HG02981 (cell line): ENCODE data around the gene VMP1.
"Not testable (repeated sequence)": the region's sequence is repeated elsewhere in the genome, so short reads cannot be mapped to it uniquely, and the experiment has no call there.

ENCODE experiments used
- ATAC-seq: cut with Tn5 transposase; IDR thresholded peaks from one replicate; pipeline ENCODE4 v1.9.1; 2021; ENCODE audit warnings: mild to moderate bottlenecking, moderate library complexity; ENCODE audit not compliant: unreplicated experiment

Gene VMP1

DNA sequence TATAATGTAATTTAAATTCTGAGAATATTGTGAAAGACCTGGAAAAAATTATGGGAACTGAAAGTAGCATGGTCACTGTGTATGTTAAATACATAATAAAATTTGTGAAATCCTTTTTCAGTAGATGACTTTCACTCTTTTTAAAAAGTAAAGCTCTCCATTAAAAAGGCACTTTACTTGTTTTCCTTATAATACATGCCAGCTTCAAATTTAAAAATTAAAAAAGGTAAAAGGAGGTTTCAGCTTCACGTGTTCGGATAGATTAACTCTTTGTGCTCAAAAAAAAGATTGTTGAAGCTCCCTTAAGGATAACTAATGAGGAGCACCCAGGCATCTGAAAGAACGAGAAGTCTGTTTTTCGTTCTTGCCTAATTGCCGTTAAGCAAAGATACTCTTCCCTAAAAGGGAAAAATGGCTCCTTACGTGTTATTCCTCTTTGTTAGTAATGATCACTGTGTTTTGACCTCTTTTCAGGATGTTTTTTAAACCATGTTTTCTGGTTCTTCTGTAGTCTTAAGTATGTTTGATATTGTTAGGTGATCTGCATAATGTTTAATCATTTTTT lies 97.5 kb downstream of the VMP1 start:
- ATAC-seq, result no peak

DNA sequence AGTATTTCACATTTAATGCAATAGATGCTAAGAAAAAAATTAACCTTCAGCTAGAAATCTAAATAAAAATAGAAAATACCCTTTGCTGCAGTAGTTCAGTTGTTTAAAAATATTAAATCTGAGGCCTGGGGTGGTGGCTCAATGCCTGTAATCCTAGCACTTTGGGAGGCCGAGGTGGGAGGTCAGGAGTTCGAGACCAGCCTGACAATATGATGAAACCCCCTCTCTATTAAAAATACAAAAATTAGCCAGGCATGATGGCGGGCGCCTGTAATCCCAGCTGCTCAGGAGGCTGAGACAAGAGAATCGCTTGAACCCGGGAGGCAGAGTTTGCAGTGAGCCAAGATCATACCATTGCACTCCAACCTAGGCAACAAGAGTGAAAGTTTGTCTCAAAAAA lies 98.9 kb downstream of the VMP1 start:
- not testable (repeated sequence) for ATAC-seq

DNA sequence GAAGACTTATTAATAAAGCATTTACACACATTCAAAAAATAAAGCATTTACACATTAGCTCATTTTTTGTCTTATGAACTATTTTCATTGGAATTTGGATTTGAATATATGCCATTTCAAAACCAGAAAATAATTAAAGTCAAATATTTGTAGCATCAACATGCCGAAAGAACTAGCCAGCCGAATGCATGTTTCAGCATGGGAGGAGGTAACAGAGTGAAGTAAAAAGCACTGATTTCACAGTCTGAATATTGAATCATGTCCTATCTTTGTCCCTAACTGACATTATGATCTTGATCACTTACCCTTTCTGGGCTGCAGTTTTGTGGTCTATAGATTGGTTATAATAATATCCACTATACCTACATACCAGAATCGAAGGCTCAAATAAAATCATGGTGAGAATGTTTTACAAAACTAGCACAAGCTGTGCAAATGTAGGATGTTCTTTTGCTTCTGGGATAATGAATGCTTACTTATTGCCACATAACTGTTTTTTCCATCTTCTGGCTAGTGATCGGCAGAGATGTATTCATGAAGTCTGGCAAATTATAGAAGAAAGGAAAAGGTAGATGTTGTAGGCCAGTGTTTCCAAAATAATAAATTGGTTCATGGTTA lies 100.5 kb downstream of the VMP1 start:
- ATAC-seq, result no peak

DNA sequence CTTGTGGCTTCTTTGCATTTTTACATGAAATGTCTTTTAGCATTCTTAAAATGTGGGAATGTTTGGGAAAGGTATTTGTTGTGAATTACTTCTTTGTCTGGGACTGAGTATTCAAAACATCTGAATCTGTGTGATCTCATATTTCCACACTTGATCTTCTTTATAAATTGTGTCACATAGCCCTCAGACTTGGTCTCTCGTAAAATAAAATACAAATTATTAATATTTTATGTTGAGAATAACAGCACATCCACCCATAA lies 103.4 kb downstream of the VMP1 start:
- no peak for ATAC-seq

DNA sequence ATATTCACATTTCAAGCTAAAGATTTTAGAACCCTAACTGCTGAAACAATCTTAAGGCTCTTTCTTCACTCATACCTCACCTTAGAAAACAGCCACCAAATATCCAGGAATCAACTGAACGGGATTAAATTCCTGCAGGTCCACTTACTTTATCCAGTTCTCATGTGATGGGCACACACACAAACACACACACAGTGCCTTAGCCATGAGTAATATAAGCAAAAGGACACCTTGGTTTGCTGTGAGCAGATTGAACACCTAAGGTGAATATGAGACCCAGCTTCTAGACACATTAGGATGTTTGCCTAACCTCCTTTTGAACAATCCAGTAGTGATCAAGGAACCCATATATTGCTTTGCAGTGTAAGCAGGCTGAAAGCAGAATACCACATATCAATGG lies 103.8 kb downstream of the VMP1 start:
- no peak for ATAC-seq

DNA sequence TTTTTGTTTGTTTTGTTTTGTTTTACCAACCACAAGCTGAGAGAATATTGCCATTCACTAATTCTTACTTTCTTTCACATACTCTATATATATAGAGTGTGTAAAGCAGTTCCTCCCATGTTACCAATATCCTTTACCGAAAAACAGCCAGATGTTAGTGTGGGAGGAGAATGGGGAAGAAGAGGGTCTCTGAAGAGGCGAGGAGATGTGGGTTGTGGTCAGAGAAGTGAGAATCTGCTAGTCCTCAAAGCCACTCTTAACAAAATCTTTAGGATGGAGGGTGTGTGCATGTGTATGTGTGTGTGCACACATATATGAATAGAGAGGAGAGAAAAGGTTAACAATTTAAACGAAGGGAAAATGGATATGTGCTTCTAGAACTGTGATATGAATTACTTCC lies 104.7 kb downstream of the VMP1 start:
- ATAC-seq, result no peak

DNA sequence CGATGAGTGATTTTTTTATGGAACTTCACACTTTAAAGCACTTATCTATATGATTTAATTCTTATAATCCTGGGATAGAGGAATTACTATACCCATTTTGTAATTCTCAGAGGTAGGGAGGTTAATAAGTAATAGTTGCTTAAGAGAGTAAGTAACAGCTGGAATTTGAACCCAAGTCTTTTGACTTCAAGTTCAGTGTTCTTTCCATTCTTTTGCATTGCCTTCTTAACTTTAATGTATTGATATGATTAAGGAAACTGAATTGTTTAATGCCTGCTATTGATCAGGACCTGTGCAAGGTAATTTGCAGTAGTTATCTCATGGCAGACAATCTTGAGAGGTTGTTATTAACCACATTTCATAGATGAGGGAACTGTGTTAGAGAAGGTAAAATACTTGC lies 106.8 kb downstream of the VMP1 start:
- no peak for ATAC-seq

DNA sequence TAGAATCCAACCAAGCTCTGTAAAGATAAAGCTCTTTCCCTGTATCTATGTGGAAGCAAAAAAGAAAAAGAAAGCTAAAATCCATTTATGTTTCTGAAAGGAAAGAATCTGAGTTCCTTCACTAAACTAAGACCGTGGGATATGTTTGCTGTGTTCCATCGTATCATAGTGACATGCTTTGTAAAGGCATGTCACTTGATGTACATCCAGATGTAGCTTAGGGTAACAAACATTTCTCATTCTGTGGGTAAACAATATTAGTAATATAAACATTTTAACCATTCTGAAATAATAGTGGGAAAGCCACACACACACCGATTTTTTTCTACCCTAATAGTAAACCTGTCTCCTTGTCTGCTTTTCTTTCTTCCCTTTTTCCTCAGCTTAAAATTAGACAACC lies 107.2 kb downstream of the VMP1 start:
- no peak for ATAC-seq

DNA sequence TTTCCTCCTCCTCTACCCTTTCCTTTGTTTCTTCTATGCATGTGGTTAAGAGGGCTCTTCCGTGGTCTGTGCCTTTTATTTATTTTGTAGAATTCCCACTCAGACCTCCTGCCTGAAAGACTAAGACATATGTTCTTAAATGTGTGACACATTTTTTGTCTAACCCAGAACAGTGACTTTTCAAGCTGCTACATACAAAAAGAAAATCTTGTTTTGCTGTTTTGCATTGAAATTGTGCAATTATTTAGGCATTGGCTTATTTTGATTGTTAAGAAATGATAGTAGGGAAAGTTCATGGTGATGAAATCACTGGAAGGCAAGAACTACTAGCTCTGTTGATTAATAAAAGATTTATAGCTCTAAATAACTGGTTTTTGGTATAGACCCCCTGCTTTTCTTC lies 108.5 kb downstream of the VMP1 start:
- ATAC-seq, result no peak

DNA sequence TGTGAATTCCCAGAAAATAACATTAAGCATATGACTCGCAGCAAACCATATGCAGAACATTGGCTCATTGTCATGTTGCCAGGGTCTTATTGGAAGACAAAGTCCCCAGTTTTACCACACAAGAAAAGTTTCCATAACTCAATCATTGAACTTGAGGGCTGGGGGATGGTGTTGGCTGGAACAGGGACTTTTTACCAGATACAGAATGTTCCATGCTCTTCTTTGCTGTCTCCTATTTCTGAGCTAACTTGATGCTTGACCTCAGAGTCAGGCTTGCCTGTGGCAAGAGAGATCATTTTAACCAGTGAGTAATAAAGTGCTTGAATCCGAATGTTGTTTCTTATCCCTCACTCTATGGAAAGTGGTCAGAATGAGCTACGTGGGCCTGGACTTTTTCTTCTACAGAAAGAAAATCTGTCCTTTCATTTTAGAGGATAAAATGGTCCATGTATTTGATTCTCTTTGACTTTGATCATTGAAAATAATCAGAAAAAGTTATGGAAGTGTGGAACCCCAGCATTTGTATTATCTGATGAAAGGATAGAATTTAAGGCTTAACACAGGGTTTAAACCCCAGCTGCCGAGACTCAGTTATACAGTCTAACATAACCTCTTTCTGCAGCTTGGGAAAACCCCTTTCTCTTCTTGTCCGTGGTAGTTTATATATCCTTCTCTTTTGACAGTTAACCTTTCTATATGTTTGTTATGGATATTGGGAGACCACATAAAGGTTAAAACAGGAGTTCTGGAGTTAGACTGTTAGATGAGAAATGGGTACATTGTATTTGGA lies 118.3 kb downstream of the VMP1 start:
- ATAC-seq, result no peak

DNA sequence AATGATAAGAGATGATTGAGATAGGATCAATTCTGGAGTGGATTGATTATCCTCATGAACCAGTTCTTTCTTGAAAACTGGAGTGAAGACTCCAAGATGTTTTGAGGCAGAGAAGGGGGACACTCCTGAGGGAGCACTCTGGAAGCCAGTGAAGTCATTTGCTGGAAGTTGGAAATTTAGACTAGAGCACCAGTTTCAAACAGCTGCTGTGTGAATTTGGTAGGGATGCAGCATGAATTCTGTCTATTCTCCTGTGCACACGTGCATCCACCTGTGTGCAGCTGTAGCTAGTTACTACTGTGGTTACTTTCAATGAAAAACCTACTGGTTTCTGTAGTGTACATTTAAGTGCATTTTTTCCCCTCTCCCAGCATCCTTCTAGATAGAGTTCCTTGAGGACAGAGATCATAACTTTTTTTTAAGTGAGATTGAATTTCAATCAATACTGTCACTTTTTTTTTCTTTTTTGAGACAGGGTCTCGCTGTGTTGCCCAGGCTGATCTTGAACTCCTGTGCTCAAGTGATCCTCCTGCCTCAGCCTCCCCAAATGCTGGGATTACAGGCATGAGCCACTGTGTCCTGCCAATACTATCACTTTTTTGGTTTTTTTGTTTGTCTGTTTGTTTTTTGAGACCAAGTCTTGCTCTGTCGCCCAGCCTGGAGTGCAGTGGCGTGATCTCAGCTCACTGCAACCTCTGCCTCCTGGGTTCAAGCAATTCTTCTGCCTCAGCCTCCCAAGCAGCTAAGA lies 119.4 kb downstream of the VMP1 start:
- no peak for ATAC-seq

DNA sequence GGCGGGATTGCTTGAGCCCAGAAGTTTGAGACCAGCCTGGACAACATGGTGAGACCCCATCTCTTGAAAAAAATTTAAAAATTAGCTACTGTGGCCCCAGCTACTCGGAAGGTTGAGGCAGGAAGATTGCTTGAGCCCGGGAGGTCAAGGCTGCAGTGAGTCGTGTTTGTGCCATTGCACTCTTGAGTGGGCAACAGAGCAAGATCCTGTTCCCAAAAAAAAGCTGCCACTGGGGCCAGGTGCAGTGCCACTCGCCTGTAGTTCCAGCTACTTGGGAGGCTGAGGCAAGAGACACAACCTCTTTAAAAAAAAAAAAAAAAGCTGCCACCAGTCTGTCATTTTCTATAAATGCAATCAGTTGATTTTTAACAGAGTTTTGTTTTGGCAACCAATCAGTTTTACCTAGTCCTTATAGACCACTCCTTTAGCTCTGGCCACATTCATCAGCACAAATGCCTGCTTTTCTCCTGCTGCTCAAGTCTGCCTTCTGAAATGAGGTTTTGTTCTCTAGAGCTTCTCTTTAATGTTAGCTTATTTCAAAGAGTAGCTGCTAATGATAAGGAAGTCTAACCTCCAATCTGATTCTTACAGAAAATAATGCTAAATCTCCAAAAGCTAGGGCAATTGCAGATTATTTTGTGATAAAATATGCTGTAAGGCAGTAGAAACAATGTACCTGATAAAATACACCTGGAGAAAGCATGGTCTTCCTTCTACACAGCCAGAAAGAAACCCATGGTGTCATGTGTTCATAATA lies 120.4 kb downstream of the VMP1 start:
- ATAC-seq, result no peak

DNA sequence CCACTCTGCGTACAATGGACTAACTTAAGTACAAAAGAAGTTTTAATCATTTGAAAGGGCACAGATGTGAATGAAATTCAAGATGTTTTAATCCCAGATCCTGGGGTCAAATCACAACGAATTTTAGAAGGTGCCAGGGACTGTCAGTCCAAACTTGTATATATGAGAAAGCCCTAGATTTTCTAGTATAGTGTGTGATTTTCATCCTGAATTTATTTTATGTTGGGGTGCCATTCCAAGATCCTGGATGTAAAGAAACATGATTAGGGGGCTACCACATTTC lies 121.0 kb downstream of the VMP1 start:
- ATAC-seq, result no peak

DNA sequence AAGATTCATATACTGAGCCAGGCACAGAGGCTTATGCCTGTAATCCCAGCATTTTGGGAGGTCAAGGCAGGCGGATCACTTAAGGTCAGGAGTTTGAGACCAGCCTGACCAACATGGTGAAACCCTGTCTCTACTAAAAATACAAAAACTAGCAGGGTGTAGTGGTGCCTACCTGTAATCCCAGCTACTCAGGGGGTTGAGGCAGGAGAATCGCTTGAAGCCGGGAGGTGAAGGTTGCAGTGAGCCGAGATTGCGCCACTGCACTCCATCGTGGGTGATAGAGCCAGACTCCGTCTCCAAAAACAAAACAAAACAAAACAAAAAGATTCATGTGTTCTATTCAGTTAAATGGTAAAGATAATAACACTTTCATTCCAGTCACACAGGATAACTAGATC lies 121.4 kb downstream of the VMP1 start:
- not testable (repeated sequence) for ATAC-seq

DNA sequence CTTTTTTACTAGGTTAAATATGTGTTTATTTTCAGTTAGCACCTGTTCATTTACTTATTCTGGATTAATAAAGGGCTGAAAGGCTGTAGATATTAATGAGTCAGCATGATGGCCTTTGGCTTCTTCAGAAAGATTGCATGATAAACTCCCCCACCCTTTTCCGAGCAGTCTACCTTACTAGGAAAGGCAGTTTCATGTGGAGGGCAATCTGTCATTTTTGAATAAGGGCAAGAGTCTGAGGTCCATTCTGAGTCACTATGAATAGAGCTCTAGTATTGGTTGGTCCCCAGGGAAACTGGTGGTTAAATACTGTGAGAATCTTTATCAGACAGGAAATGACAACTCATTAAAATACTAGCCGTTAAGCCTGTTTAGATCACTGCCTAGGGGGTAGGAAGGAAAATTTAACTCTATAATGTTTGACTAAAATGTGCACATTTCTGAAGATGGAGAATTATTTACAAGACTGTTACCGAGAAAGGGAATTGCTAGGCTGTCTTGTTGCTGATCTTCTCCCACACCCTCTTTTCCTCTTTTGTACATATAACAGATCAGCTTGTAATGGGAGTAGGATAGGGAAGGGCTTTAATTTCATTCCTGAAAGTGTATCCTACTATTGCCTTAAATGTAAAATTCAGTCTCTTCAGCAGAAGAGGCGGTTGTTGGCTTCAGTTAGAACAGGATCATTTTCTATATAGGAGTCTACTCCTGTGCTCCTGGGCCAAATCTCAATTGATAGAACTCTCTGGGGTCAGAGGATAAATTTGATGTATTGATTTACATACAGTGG lies 122.0 kb downstream of the VMP1 start:
- peak; percentile 75 for ATAC-seq

DNA sequence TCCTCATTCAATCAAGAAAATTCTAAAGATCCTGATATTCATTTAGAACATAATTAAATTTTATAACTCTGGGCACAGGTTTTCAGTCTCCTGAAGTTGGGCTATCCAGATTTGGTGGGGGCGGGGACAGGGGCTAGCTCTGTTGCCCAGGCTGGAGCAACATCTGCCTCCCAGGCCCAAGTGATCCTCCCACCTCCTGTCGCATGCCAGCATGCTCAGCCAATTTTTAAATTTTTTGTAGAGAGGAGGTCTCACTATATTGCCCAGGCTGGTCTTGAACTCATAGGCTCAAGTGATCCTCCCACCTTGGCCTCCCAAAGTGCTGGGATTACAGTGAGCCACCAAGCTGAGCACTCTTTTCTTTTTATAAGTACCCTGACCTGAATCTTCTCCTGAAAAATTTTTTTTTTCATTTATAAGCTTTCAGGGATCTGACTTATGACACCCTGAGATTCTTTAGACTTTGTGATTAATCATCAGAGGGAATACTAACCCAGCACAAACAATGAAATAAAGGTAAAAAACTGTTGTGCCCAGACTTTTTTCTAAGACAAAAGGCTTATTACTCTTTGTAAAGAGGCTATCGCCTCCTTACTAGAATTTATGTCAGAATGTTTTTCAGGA lies 122.7 kb downstream of the VMP1 start:
- no peak for ATAC-seq

DNA sequence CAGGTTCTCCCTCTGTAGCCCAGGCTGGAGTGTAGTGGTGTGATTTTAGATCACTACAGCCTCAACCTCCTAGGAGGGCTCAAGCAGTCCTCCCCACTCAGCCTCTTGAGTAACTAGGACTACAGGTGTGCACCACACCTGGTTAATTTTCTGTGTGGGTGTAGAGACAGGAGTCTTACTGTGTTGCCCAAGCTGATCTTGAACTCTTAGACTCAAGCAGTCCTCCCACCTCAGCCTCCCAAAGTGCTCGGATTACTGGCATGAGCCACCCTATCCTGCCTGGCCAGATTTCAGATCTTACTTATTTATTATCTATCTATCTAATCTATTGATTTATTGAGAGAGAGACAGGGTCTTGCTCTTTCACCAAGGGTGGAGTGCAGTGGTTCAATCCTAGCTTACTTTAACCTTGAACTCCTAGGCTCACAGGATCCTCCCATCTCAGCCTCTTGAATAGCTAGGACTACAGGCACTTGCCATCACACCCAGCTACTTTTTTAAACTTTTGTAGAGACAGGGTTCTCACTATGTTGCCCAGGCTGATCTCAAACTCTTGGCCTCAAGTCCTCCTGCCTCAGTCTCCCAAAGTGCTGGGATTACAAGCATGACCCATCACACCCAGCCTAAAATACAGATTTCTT lies 123.5 kb downstream of the VMP1 start:
- no peak for ATAC-seq

DNA sequence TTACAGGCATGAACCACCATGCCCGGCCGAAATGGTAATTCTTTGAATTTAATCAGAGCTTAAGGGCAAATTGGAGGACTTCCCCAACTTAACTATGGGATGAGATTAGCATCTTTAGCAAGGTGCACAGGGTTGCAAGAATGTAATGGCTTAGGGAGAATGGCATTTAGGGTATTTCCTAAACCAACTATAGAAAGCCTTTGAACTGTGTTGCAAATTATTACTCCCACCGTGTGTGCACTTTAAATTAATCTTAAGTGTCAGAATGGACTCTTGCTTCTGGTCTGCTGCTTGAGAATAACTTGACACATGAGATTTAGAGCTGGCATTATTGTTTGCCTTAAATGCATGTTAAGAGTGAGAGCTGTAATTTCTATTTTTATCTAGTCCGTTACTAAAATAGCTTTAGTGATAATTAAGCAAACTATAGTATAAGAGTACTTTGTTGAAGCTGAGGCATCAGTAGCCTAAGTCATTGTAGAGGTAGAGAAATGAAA lies 125.5 kb downstream of the VMP1 start:
- ATAC-seq, result no peak

DNA sequence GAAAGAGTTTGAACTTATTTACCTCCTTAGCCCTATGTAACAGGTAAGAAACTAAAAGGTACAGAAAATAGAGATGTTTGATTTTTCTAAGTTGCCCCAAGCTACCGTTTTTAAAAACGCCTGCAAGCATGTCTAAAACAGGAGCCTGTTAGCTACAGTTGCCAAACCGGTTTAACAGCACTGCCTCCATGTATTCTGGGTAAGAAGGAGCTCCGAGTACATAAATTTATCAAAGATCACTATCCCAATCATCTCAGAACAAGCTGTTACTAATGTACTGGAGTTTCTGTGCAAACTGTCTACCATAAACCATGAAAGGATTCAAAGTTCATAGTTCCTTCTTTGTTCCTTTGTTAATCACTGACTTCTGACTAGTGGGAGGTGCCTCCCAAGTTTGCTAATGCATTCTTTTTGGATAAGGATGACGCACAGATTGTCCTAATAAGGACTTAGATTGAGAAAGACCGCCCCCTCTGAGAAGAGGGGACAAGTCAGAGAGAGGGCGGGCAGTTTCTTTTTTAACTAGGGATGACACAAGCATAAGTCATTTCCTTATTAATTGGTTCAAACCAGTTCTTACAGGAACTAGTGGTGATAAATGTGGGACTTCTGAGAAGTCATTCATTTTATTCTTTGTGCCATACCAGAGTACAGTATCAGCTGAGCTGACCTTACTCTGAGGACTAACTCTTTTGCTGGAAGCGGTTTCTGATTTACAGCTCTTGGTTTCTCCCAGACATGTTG lies 130.0 kb downstream of the VMP1 start:
- peak; percentile 79 for ATAC-seq
